Measurements from ENCODE around the gene C17orf113.

The C17orf113 gene

GRCh38 chr17:42072323-42073187 is 22.2 kb upstream of the C17orf113 start:
- no peak for DNase-seq

GRCh38 chr17:42071810-42072209 is 21.4 kb upstream of the C17orf113 start:
- DNase-seq: peak in 1 of 5 experiments; percentile 28

GRCh38 chr17:42068979-42069378 is 18.6 kb upstream of the C17orf113 start:
- DNase-seq: no peak

GRCh38 chr17:42067371-42068091 is 17.1 kb upstream of the C17orf113 start:
- DNase-seq: peak; percentile 24 to 64 (median 57)

- no peak for DNase-seq
Observed at GRCh38 chr17:42065201-42065600, 14.8 kb upstream of the C17orf113 start.

GRCh38 chr17:42062681-42063080 is 12.3 kb upstream of the C17orf113 start:
- DNase-seq: no peak

GRCh38 chr17:42061646-42062487 is 11.5 kb upstream of the C17orf113 start:
- no peak for DNase-seq

- DNase-seq: no peak
Observed at GRCh38 chr17:42060231-42060630, 9.8 kb upstream of the C17orf113 start.

- DNase-seq: no peak
Observed at GRCh38 chr17:42059815-42060214, 9.4 kb upstream of the C17orf113 start.

- no peak for DNase-seq
Observed at GRCh38 chr17:42058063-42058462, 7.7 kb upstream of the C17orf113 start.

GRCh38 chr17:42056635-42057034 is 6.2 kb upstream of the C17orf113 start:
- no peak for DNase-seq

- no peak for DNase-seq
Observed at GRCh38 chr17:42055496-42055895, 5.1 kb upstream of the C17orf113 start.

- no peak for DNase-seq
Observed at GRCh38 chr17:42055027-42055426, 4.6 kb upstream of the C17orf113 start.

GRCh38 chr17:42053731-42054500 is 3.5 kb upstream of the C17orf113 start:
- DNase-seq: no peak

GRCh38 chr17:42052346-42052877 is 2.0 kb upstream of the C17orf113 start:
- DNase-seq: no peak

- DNase-seq: no peak
Observed at GRCh38 chr17:42051645-42052044, 1.2 kb upstream of the C17orf113 start.

- DNase-seq: no peak
Observed at GRCh38 chr17:42051013-42051400, 606 bp upstream of the C17orf113 start.

- DNase-seq: no peak
Observed at GRCh38 chr17:42049834-42050392, 488 bp downstream of the C17orf113 start.

- DNase-seq: no peak
Observed at GRCh38 chr17:42047343-42047742, 3.1 kb downstream of the C17orf113 start.

GRCh38 chr17:42045719-42046118 is 4.7 kb downstream of the C17orf113 start:
- DNase-seq: no peak

GRCh38 chr17:42042598-42043319 is 7.6 kb downstream of the C17orf113 start:
- DNase-seq: no peak
